Neural progenitor cell (in vitro differentiated cells): ENCODE results near the gene SRGAP3.

Source experiments
- CTCF ChIP-seq: fragments of 200-600 bp; sonication (generic); IDR thresholded peaks from 2 replicates; pipeline ENCODE4 v1.5.1; 2017; ENCODE audit warnings: antibody characterized with exemption, mild to moderate bottlenecking
- EZH2 ChIP-seq: fragments of 200-600 bp; sonication (generic); IDR thresholded peaks from 2 replicates; pipeline ENCODE4 v1.6.1; 2017; ENCODE audit warnings: antibody characterized with exemption, mild to moderate bottlenecking, moderate library complexity
- EZH2phosphoT487 ChIP-seq: fragments of 200-600 bp; sonication (generic); IDR thresholded peaks from 2 replicates; pipeline ENCODE4 v1.6.1; 2017; ENCODE audit warnings: antibody characterized with exemption

GRCh38 chr3:8959668-8960067, 289.8 kb downstream of the SRGAP3 start:
- TF ChIP-seq CTCF: no peak
- no peak for TF ChIP-seq EZH2phosphoT487
- TF ChIP-seq EZH2: no peak
